HG03342 (cell line): ENCODE results near the gene ANXA3.
"Not testable (repeated sequence)": the region's sequence is repeated elsewhere in the genome, so short reads cannot be mapped to it uniquely, and the experiment has no call there.

Experiments used
- ATAC-seq: cut with Tn5 transposase; IDR thresholded peaks from one replicate; pipeline ENCODE4 v1.9.1; 2021; ENCODE audit warnings: mild to moderate bottlenecking, moderate library complexity; ENCODE audit not compliant: unreplicated experiment

The ANXA3 gene

DNA sequence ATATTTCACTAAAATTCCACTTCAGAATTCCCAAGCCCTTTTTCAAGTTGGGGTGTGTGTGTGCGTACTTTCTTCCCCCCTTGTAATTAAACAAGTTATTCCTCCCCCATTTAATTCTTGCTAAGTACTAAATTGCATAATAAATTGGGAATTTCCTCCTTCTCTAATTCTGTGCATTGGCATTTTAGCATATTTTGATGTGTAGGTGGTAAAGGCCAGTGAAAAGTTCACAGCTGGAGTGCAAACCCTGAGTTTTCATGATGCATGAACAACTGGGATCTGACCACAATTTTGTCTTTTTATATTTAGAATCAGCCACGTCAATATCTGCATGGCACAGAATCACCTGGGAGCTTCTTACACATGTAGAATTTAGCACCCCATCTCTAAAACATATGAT lies 18.5 kb downstream of the ANXA3 start:
- no peak for ATAC-seq

GRCh38 chr4:78571804-78572203 lies 20.2 kb downstream of the ANXA3 start:
- no peak for ATAC-seq

DNA sequence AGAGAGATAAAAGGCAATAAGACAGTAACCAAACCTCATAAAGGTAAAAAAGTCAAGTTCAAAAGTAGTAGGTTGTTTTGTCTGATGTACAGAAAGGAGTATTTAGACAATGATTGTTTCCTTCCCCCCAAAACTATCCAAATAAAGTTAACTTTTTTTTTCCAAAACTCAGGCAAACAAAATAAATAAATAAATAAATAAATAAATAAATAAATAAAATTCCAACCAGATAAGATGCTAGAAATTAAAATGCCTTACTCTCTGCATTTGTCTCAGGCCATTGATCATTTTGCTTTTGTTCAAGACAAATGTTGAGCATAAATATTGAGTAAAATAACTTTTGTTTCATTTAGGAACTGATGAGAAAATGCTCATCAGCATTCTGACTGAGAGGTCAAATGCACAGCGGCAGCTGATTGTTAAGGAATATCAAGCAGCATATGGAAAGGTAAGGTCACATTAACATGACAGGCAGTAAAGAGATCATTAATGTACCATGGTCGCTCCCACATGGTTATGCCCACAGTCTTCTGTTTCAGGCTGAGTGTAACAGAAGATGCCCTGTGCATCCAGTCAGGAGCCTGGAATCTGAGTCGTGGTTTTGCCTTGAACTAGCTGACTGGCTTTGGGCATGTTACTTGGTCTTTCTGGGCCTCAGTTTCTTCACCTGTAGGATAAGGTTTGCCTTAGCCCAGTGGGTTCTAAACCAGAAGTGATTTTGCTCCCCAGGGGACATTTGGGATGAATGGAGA lies 27.3 kb downstream of the ANXA3 start:
- no peak for ATAC-seq

GRCh38 chr4:78581618-78582017 lies 30.0 kb downstream of the ANXA3 start:
- no peak for ATAC-seq

DNA sequence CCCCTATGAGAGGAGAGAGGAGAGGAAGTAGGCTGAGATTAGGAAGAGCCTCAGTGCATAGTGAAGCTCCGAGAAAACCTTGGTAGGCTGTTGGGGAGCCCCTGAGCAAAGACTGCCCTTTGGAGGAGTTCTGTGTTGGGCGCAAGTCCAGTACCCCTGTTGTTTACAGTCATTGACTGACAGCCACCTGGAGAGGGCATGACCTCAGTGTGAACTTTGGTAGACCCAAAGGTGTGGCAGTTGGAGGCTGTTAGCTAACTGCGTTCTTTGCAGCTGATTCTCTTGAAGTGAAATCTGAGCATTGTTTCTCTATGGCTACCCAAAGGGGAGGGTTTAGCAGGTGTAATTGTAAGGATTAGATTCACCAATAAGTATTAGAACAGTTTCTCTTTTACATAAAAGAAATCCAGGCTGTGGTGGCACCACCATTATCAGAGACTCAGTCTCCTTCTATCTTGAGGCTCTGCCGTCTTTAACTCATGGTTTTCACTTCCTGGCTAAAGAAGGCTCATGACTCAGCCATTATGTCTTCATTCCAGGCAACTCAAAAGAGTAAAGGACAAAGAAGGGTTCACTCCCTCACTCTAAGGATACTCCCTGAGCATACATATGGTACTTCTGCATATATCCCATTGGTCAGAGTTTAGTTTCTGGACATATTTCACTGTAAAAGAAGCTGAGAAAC lies 33.4 kb downstream of the ANXA3 start:
- ATAC-seq, result no peak

- no peak for ATAC-seq
These were observed 34.1 kb downstream of the ANXA3 start for GRCh38 chr4:78585633-78586032.

DNA sequence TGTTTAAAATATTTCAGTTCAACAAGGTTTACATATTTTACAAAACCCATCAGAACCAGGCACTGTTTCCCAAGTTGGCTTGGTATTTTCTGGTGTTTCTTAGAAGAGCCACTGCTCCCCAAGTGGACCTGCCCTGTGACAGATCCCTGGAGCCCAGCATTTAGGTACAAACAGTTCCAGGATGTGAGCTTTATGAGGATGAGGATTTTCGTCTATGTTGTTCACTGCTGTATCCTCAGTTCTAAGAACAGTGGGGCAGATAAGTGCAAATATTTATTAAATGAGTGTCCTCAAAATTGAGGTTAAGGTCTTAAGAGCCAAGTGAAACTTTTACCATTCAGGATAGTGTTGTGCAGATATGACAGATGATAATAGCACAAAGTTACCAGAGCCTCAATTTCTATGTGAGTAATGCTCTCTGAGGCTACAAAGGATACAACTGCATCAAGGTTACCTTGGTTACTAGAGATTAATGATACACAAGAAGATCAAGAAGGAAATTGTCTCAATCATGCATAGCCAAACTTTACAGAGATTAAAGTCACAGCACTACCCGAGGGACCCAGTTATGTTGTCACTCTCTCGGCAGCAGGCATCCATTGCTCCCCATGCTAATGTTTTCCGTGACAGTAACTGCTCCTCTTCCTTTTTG lies 37.5 kb downstream of the ANXA3 start:
- ATAC-seq, result no peak

- no peak for ATAC-seq
These were observed 39.8 kb downstream of the ANXA3 start for GRCh38 chr4:78591404-78591803.

DNA sequence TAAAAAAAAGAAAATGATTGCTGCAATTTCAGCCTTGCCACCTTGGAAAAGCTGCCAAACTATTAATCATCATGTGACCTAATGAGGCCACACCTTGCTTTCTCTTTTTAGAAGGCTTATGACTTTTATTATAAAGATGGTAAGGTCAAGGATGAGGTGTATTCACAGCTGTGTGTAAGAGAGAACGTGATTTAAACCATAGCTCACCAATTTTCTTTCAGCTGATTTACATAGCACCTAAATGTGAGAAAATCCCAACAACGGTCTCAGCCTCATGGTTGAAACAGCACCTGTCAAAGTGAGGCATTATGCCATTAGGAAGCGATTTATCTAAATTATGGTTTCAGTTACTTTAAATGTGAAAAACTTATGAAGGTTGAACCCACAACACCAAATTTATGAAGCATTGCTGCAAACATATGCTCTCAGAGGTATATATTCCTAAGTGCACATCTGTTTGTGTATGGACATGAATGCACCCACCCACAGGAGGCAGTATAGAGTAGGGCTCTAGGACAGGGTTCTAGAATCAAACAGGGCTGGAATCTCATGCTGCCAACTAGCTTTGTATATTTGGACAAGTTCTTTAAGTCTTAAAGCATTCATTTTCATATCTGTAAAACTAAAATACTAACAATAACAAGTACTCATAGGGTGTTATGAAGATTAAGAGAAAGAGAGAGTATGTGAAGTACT lies 40.7 kb downstream of the ANXA3 start:
- no peak for ATAC-seq

DNA sequence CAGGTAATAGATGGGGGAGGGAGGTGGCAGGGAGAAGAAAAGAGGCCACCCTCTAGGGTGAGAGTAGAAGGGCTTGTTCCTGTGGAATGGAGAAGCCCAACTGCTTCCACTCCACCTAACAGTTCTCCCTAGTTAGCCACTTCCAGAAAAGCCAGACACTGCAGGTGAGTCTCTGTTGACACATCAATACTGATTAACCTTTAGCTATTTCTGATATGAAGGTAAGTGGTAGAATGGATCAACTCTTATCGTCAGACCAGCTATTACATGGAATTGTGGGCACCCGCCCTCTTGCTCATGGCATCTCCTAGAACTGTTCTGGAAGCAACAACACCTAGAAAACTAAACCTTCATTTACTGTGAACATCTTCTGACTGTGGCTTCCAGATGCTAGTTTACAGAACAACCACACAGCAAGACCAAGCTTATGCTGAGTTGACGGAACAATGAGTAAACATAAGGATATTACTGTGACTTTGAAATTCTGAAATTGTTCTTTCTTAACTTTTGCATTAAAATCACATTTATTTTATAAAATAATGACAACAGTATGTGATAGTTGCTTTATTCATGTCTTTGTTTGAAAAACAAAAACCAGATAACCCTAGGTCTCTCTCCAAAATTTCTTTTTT lies 44.7 kb downstream of the ANXA3 start:
- ATAC-seq, result no peak

DNA sequence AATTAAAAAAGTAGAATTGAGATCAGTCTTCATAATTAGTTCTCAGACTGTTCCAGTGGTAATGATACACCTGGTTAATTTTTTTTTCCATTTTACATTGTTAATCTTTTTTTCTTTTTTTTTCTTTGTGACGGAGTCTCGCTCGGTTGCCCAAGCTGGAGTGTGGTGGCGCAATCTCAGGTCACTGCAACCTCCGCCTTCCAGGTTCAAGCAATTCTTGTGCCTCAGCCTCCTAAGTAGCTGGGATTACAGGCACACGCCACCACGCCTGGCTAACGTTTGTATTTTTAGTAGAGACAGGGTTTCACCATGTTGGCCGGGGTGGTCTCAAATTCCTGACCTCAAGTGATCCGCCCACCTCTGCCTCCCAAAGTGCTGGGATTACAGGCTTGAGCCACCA lies 46.9 kb downstream of the ANXA3 start:
- ATAC-seq, result not testable (repeated sequence)

- ATAC-seq, result no peak
These were observed 47.6 kb downstream of the ANXA3 start for GRCh38 chr4:78599147-78599546.

GRCh38 chr4:78599931-78600375 lies 48.4 kb downstream of the ANXA3 start:
- ATAC-seq, result no peak

DNA sequence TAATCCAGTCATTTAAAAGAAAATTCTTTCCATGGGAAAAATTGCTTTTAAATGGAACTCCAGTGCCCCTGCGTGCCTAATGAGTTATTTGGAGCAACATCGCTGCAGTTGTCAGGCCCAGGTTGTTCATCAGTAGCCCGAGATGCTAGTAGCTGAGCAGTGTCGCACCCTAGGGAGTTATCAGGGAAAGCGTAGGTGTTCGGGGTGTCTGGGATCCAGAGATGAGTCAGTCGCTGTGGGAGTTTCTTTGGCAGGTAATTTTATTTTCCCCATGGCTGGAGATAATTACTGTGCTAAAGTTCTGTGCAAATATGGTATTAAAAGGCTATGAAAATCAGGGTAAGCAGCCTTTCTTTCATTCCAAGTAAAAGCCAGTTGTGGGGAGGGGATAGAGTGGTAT lies 49.4 kb downstream of the ANXA3 start:
- ATAC-seq, result peak; percentile 86

GRCh38 chr4:78602334-78602733 lies 50.8 kb downstream of the ANXA3 start:
- no peak for ATAC-seq

GRCh38 chr4:78603384-78603783 lies 51.8 kb downstream of the ANXA3 start:
- ATAC-seq, result no peak

- no peak for ATAC-seq
These were observed 53.4 kb downstream of the ANXA3 start for GRCh38 chr4:78604988-78605387.

DNA sequence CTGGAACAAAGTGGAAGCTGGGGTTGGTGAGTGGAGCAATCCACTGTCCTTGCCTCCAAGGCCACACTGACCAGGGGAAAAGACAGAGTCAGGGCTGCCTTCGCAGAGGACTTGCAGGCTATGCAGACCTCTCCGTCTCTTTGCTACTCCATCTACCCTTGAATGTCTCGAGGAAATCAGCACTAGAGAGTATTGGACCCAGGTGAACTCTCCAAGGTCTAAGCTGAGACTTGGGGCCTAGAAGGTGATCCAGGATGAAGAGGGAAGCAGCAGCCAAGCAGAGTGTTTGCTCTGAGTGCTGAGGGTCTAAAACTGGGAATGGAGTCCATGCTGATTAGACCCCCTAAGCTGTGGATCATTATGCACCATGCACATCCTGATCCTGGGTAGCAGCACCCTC lies 54.5 kb downstream of the ANXA3 start:
- ATAC-seq, result no peak

DNA sequence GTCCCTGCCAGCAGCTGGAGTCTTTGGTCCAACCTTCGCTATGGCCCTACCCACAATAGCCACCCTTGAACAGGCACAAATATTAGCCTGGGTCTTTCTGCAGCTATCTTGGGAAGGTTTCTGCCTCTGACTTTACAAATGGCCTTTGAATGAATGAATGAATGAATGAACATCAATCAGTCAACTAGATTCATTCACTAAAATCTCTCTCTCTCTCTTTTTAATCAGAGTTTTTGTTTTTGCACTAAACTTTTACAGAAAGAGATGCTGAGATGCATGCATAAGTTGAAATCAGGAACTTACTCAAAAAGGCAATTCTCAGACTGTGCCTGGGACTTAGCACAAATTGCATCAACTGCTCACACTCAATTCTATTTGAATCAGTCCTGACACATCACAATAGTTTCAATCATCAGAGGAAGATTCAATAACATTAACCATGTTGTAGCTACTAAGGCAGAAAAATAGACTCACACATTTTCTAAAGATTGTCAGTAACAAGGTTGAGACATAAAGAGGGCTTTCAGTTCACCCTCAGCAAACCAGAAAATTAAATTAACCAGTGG lies 55.0 kb downstream of the ANXA3 start:
- ATAC-seq, result no peak

GRCh38 chr4:78608684-78609083 lies 57.1 kb downstream of the ANXA3 start:
- no peak for ATAC-seq

DNA sequence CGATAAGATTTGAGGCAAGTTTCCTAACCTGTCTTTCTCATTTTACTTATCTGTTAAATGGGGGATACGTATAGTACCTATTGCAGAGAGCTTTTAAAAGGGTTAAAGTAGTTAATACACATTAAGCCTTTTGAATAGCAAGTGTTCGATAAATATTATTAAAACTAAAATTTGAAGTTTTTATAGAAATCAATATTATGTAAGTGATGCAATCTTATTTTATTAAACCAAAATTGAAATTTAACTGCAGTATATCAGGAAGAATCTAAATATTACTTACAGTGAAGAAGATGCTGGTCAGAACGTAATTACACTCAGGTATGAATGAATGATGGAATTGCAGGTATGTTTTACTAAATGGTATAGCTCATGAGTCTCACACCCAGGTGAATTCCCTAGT lies 58.0 kb downstream of the ANXA3 start:
- ATAC-seq, result no peak
